ENCODE results near the gene SNX22.

The SNX22 gene

DNA sequence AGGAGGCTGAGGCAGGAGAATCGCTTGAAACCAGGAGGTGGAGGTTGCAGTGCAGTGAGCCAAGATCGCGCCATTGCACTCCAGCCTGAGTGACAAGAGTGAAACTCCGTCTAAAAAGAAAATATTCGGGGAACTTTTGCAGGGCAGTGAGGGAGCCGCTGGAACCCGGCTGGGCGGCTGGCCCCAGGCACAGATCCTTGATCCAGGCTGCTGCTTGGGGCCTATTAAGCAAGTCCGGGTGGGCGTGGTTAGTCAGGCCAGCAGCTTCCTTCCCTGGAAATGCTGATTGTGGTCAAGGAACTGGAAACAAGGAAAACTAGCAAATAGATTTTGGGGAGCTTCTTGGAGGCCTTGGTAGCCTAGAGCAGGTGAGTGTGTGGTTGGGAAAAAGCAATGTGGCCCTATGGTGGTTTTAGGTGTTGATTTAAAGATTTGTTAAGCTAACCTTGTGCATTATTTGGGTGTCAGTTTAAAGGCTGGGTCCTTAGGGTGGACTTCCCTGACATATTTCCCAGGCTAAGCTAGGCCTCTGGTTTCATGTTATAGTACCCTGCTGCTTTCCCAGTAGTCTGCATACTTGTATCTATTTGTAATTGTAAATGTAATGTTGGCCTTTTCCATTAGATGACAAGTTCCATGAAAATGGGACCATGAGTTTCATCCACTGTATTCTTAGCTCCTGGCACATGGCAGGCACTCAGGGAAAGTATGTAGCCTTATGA lies 17.7 kb upstream of the SNX22 start:
- Histone ChIP-seq H3K36me3 (ENCODE audit: control insufficient read depth in 2 of 2, insufficient read depth in 2 of 2, low read length in 2 of 2) (peaks cover 71 to 77% of the 10 kb centered on the region in 2 donors), H3K9me3 (ENCODE audit: control insufficient read depth in 2 of 2, low read length in 2 of 2) (no peaks in the 10 kb centered on the region), H3K9ac (ENCODE audit: low read length in 2 of 2) (no peak overlapping the region), H3K4me3 (ENCODE audit: low read length in 2 of 2) (no peak overlapping the region), H3K4me1 (ENCODE audit: control insufficient read depth, insufficient read depth, low read length) (no peaks in the 10 kb centered on the region), H3K27me3 (ENCODE audit: control insufficient read depth in 1 of 2, insufficient read depth in 2 of 2, low read length in 2 of 2) (no peaks in the 10 kb centered on the region), H3K27ac (ENCODE audit: low read length) (no peak overlapping the region)

DNA sequence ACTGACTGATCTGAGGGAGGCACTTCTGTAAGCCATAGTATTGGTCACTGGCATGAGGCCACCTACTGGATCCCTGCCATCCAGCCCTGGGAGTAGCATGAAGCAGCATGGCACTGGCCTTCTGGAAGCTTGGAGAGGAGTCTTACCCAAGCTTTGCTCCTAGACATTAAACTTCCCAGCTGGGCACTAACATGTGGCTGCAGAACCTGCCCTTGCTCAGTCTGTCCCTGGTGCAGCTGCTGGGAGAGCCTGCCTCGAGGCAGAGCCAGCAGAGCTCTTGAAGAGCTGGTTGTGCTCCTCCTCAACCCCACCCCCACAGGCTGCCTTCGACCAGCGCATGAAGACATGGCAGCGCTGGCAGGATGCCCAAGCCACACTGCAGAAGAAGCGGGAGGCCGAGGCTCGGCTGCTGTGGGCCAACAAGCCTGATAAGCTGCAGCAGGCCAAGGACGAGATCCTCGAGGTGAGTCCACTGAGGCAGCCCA lies 17.1 kb upstream of the SNX22 start:
- Histone ChIP-seq H3K27ac (ENCODE audit: low read length) (no peak overlapping the region), H3K4me1 (ENCODE audit: control insufficient read depth, insufficient read depth, low read length) (no peaks in the 10 kb centered on the region), H3K27me3 (ENCODE audit: control insufficient read depth in 1 of 2, insufficient read depth in 2 of 2, low read length in 2 of 2) (no peaks in the 10 kb centered on the region), H3K9ac (ENCODE audit: low read length in 2 of 2) (no peak overlapping the region), H3K36me3 (ENCODE audit: control insufficient read depth in 2 of 2, insufficient read depth in 2 of 2, low read length in 2 of 2) (peaks cover 67 to 74% of the 10 kb centered on the region in 2 donors), H3K9me3 (ENCODE audit: control insufficient read depth in 2 of 2, low read length in 2 of 2) (no peaks in the 10 kb centered on the region), H3K4me3 (ENCODE audit: low read length in 2 of 2) (no peak overlapping the region)

DNA sequence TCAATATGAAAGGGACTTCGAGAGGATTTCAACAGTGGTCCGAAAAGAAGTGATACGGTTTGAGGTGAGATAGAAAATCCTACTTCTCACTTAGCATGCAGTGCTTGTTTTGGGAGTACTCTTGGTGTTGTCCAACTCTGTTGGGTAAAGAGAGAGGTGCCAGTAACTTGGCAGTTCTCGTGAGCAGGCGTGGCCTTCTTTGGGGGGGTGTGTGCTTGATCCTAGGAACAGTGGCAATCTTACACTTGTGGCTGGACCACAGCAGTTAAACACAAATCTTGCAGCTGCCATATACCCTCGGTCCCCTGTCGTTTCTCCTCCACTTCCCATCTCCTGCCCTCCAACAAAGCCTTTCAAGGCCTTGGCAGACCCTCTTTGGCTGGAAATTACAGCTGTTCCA lies 15.2 kb upstream of the SNX22 start:
- Histone ChIP-seq H3K4me1 (ENCODE audit: control insufficient read depth, insufficient read depth, low read length) (no peaks in the 10 kb centered on the region), H3K27me3 (ENCODE audit: control insufficient read depth in 1 of 2, insufficient read depth in 2 of 2, low read length in 2 of 2) (no peaks in the 10 kb centered on the region), H3K9ac (ENCODE audit: low read length in 2 of 2) (no peak overlapping the region), H3K36me3 (ENCODE audit: control insufficient read depth in 2 of 2, insufficient read depth in 2 of 2, low read length in 2 of 2) (peaks cover 54 to 58% of the 10 kb centered on the region in 2 donors), H3K4me3 (ENCODE audit: low read length in 2 of 2) (no peak overlapping the region), H3K27ac (ENCODE audit: low read length) (no peak overlapping the region), H3K9me3 (ENCODE audit: control insufficient read depth in 2 of 2, low read length in 2 of 2) (no peaks in the 10 kb centered on the region)

DNA sequence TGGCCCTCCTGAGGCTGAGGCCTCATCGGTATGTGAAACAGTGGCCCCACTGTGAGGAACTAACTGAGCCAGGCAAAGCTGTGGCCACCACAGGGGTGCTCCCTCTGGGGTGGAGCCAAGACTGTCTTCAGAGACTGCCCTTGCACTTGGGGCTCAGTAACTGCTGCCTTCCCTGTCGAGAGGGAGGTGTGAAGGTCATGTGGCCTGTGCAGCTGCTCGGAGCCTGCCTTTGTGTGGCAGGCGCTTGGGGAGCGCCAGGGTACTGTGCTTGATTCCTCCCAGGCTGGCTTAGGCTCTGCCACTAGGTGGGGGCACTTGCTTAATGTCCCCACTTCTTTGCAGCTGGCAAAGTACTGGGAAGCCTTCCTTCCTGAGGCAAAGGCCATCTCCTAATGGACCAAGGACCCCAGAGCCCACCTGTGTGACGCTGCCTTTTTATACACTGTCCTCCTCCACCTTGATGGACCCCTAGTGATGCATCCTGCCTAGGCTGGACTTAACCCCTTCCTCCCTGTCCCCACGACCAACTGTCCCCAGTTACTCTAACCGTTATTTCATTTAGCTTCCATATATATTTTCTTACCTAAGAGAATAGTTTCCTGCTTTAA lies 14.2 kb upstream of the SNX22 start:
- Histone ChIP-seq H3K9me3 (ENCODE audit: control insufficient read depth in 2 of 2, low read length in 2 of 2) (no peaks in the 10 kb centered on the region), H3K27ac (ENCODE audit: low read length) (no peak overlapping the region), H3K36me3 (ENCODE audit: control insufficient read depth in 2 of 2, insufficient read depth in 2 of 2, low read length in 2 of 2) (peaks cover 49 to 53% of the 10 kb centered on the region in 2 donors), H3K9ac (ENCODE audit: low read length in 2 of 2) (no peak overlapping the region), H3K27me3 (ENCODE audit: control insufficient read depth in 1 of 2, insufficient read depth in 2 of 2, low read length in 2 of 2) (no peaks in the 10 kb centered on the region), H3K4me3 (ENCODE audit: low read length in 2 of 2) (no peak overlapping the region), H3K4me1 (ENCODE audit: control insufficient read depth, insufficient read depth, low read length) (no peaks in the 10 kb centered on the region)

DNA sequence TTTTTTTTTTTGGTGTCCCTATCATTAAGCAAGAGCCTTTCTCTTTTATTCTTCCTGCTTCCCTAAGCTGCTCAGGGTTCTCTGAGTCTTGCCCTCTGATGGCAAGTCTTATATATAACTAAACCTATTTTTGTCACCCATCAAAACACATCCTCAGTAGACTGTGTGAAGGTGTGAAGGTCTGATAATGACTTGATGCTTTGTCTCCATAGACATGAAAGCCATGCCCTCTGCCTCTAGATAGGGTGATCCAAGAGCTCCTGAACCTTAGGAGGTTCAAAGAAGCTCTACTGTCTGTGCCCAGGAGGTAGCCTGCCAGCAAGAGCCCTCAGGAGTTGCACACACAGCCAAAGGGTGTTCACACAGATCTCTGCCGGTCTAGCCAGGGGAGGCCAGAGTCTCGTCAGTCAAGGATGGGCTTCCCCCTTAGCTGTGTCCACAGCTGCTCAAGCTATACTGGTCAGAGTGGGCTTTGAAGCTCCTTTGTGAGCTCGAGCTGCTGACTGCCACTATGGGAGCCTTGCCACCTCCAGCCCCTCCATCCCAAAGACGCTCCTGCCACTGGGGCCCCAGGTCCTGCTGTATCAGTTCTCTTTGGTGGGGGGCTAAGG lies 13.1 kb upstream of the SNX22 start:
- H3K27ac ChIP-seq (ENCODE audit: low read length): no peak overlapping the region
- H3K4me3 ChIP-seq (ENCODE audit: low read length in 2 of 2): no peak overlapping the region
- no peaks in the 10 kb centered on the region for H3K27me3 ChIP-seq (ENCODE audit: control insufficient read depth in 1 of 2, insufficient read depth in 2 of 2, low read length in 2 of 2)
- H3K9me3 ChIP-seq (ENCODE audit: control insufficient read depth in 2 of 2, low read length in 2 of 2): no peaks in the 10 kb centered on the region
- peaks cover 45 to 55% of the 10 kb centered on the region in 2 donors for H3K36me3 ChIP-seq (ENCODE audit: control insufficient read depth in 2 of 2, insufficient read depth in 2 of 2, low read length in 2 of 2)
- no peak overlapping the region for H3K9ac ChIP-seq (ENCODE audit: low read length in 2 of 2)
- no peaks in the 10 kb centered on the region for H3K4me1 ChIP-seq (ENCODE audit: control insufficient read depth, insufficient read depth, low read length)

DNA sequence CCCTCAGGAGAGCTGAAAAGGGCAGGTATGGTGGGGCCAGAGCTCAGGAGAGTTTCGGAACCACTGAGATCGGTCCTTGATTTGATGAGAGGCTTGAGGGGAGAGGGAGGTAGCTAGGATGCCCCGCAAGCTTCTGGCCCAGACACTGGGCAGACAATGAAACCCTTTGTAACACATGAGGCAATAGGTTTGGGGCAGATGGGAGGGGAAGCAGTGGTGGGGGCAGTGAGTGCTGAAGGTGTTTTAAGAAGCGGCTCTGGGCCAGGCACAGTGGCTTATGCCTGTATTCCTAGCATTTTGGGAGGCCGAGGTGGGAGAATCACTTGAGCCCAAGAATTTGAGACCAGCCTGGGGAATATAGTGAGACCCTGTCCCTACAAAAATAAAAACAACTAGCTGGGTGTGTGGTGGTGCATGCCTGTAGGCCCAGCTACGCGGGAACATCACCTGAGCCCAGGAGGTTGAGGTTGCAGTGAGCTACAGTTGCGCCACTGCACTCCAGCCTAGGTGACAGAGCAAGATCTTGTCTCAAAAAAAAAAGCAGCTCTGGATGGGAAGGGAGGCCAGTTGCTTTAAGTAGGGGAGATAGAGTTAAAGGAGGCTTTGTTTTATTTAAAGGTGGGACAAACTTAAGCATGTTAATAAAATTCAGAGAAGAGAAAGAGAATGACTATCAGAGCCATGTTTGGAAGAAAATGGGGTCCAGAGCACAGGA lies 9.6 kb upstream of the SNX22 start:
- H3K4me1 ChIP-seq (ENCODE audit: control insufficient read depth, insufficient read depth, low read length): no peaks in the 10 kb centered on the region
- no peak overlapping the region for H3K27ac ChIP-seq (ENCODE audit: low read length)
- no peaks in the 10 kb centered on the region for H3K27me3 ChIP-seq (ENCODE audit: control insufficient read depth in 1 of 2, insufficient read depth in 2 of 2, low read length in 2 of 2)
- H3K9ac ChIP-seq (ENCODE audit: low read length in 2 of 2): no peak overlapping the region
- no peaks in the 10 kb centered on the region for H3K9me3 ChIP-seq (ENCODE audit: control insufficient read depth in 2 of 2, low read length in 2 of 2)
- H3K4me3 ChIP-seq (ENCODE audit: low read length in 2 of 2): no peak overlapping the region
- H3K36me3 ChIP-seq (ENCODE audit: control insufficient read depth in 2 of 2, insufficient read depth in 2 of 2, low read length in 2 of 2): peaks cover 32 to 43% of the 10 kb centered on the region in 2 donors

DNA sequence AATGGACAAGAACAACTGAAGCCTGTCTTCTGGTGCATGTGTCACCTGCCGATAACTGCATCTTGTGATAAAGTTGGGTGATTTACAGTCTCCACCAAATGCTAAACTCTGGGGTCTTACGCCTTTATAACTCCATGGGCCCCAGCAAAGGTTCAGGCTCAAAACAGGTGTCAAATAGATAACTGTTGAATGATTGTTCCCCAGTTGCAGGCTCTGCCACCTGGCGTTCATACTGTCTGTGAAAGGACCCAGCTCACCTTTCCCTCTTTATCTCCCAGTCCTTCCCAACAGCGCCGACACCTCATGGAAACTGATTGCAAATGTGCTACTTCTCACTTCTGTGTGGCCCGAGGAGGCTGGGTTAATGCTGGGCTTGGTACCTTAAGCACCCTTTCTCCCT lies 8.3 kb upstream of the SNX22 start:
- peaks cover 20 to 34% of the 10 kb centered on the region in 2 donors for H3K36me3 ChIP-seq (ENCODE audit: control insufficient read depth in 2 of 2, insufficient read depth in 2 of 2, low read length in 2 of 2)
- H3K27me3 ChIP-seq (ENCODE audit: control insufficient read depth in 1 of 2, insufficient read depth in 2 of 2, low read length in 2 of 2): no peaks in the 10 kb centered on the region
- H3K27ac ChIP-seq (ENCODE audit: low read length): no peak overlapping the region
- H3K4me1 ChIP-seq (ENCODE audit: control insufficient read depth, insufficient read depth, low read length): no peaks in the 10 kb centered on the region
- H3K9me3 ChIP-seq (ENCODE audit: control insufficient read depth in 2 of 2, low read length in 2 of 2): no peaks in the 10 kb centered on the region
- H3K4me3 ChIP-seq (ENCODE audit: low read length in 2 of 2): no peak overlapping the region
- H3K9ac ChIP-seq (ENCODE audit: low read length in 2 of 2): no peak overlapping the region

DNA sequence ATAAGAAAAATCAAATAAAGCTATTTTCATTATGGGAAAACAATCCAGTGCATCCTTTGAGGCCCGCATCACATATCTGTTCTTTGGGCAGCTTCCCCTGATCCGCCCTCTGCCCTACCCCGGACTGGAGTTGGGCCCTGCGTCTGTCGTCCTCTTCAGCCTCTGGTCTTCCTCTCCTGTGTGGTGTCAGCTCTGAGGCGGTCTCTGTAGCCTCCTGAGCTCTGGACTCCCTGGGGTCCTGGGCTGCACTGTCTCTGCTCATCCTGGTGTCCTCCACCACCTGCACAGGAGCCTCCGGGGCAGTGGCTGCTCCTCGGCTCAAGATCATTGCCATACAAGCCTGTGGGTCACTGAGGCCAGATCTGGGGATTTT lies 7.4 kb upstream of the SNX22 start:
- H3K27ac ChIP-seq (ENCODE audit: low read length): no peak overlapping the region
- no peaks in the 10 kb centered on the region for H3K4me1 ChIP-seq (ENCODE audit: control insufficient read depth, insufficient read depth, low read length)
- H3K36me3 ChIP-seq (ENCODE audit: control insufficient read depth in 2 of 2, insufficient read depth in 2 of 2, low read length in 2 of 2): peaks cover 17 to 28% of the 10 kb centered on the region in 2 donors
- no peak overlapping the region for H3K4me3 ChIP-seq (ENCODE audit: low read length in 2 of 2)
- no peak overlapping the region for H3K9ac ChIP-seq (ENCODE audit: low read length in 2 of 2)
- no peaks in the 10 kb centered on the region for H3K9me3 ChIP-seq (ENCODE audit: control insufficient read depth in 2 of 2, low read length in 2 of 2)
- no peaks in the 10 kb centered on the region for H3K27me3 ChIP-seq (ENCODE audit: control insufficient read depth in 1 of 2, insufficient read depth in 2 of 2, low read length in 2 of 2)

DNA sequence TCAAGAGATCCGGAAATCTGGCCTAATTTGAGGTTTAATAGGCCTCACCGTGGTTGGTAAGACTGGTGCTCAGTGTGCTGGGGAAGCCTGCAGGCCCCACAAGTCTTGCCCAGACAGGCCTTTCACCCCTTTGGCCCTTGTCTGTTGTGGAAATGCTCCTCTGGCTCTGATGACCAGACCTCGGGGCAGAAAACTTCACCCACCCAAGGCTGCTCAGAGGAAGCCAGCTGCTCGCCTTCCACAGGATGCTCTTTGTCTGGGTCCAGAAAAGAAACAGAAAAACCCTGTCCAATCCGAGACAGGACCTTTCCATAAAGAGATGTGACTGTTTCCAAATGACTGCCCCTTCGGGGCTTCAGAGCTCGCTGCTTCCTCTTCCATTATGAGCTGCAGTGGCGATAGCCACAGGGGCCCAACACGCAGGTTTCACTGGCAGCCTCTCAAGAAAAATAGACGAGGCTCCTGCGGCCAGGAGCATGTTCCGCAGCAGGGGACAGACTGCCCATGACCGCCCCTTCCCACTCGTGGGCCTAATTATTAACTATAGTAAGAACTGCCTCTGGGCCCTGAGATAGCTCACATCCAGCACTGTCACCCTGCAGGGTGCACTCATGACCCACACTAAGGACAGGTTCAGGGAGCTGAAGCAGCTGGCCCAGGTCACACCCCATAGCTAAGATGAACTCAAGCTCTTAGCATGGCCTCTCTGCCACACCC lies 6.8 kb upstream of the SNX22 start:
- Histone ChIP-seq H3K9me3 (ENCODE audit: control insufficient read depth in 2 of 2, low read length in 2 of 2) (no peaks in the 10 kb centered on the region), H3K27me3 (ENCODE audit: control insufficient read depth in 1 of 2, insufficient read depth in 2 of 2, low read length in 2 of 2) (no peaks in the 10 kb centered on the region), H3K4me1 (ENCODE audit: control insufficient read depth, insufficient read depth, low read length) (no peaks in the 10 kb centered on the region), H3K4me3 (ENCODE audit: low read length in 2 of 2) (no peak overlapping the region), H3K27ac (ENCODE audit: low read length) (no peak overlapping the region), H3K36me3 (ENCODE audit: control insufficient read depth in 2 of 2, insufficient read depth in 2 of 2, low read length in 2 of 2) (peaks cover 17 to 28% of the 10 kb centered on the region in 2 donors), H3K9ac (ENCODE audit: low read length in 2 of 2) (no peak overlapping the region)

DNA sequence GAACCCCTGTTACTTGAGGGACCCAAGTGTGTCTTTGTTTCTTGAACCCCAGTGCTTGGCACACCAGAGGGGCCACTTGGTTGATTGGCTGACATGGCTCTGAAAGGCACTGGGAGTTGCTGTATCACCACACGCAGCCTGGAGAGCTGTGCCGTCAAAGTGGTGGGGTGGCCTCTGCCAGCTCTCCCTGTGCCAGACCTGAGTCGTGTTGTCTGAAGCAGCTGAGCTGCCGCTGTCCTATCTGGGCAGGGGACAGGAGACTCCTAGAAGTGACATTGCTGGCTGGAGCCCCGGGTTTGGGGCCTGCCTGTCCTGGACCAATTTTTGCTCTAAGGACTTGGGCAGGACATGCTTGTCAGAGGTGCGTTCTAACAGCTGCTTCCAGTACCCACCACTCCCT lies 5.5 kb upstream of the SNX22 start:
- H3K27me3 ChIP-seq (ENCODE audit: control insufficient read depth in 1 of 2, insufficient read depth in 2 of 2, low read length in 2 of 2): peaks cover 2 to 4% of the 10 kb centered on the region in 2 donors
- no peaks in the 10 kb centered on the region for H3K9me3 ChIP-seq (ENCODE audit: control insufficient read depth in 2 of 2, low read length in 2 of 2)
- H3K9ac ChIP-seq (ENCODE audit: low read length in 2 of 2): no peak overlapping the region
- peaks cover 16 to 28% of the 10 kb centered on the region in 2 donors for H3K36me3 ChIP-seq (ENCODE audit: control insufficient read depth in 2 of 2, insufficient read depth in 2 of 2, low read length in 2 of 2)
- H3K4me3 ChIP-seq (ENCODE audit: low read length in 2 of 2): no peak overlapping the region
- H3K27ac ChIP-seq (ENCODE audit: low read length): no peak overlapping the region
- no peaks in the 10 kb centered on the region for H3K4me1 ChIP-seq (ENCODE audit: control insufficient read depth, insufficient read depth, low read length)

All from stomach smooth muscle (tissue), 2 donors.